Esophagus muscularis mucosa (tissue), 4 donors: Measurements from ENCODE around the gene OVOL2. TPM values are rescaled to one million over a fixed set of nuclear protein-coding genes. Genes with fewer than 3 reads are reported as not detected.

Experiments
- DNase-seq: peaks from one replicate; pipeline ENCODE4 v3.0.0-alpha.2; 2017; ENCODE audit errors: extremely low spot score
- H3K27ac ChIP-seq, 4 donors: fragments of 200-600 bp; sonication (generic); replicated peaks in 1 of 4; 1 replicate in 3 of 4; 2 replicates in 1 of 4; pipeline ENCODE4 v1.5.1; 2016 to 2019; ENCODE audit warnings: mild to moderate bottlenecking in 1 of 4
- H3K27me3 ChIP-seq, 4 donors: fragments of 200-600 bp; sonication (generic); one replicate each; pipeline versions ENCODE4 v1.5.1 to v1.6.0; 2016 to 2019
- H3K36me3 ChIP-seq, 4 donors: fragments of 200-600 bp; sonication (generic); one replicate each; pipeline ENCODE4 v1.5.1; 2016 to 2019
- H3K4me1 ChIP-seq, 4 donors: fragments of 200-600 bp; sonication (generic); one replicate each; pipeline ENCODE4 v1.5.1; 2016 to 2019
- H3K4me3 ChIP-seq, 4 donors: fragments of 200-600 bp; sonication (generic); 1 replicate in 2 of 4; 2 replicates in 2 of 4; pipeline ENCODE4 v1.5.1; 2016 to 2019; ENCODE audit warnings: mild to moderate bottlenecking in 4 of 4, moderate library complexity in 1 of 4
- H3K9me3 ChIP-seq, 4 donors: fragments of 200-600 bp; sonication (generic); 1 replicate in 3 of 4; 2 replicates in 1 of 4; pipeline ENCODE4 v1.5.1; 2016 to 2019
- CTCF ChIP-seq, 3 experiments: fragments of 200-600 bp in 2 of 3; fragments of 450-650 bp in 1 of 3; sonication (generic) in 2 of 3; IDR thresholded peaks; one replicate each; pipeline ENCODE4 v1.5.1; 2017 to 2019; ENCODE audit warnings: antibody characterized with exemption in 3 of 3, mild to moderate bottlenecking in 2 of 3, moderate library complexity in 1 of 3
- EP300 ChIP-seq: sonication (generic); formaldehyde crosslinking; IDR thresholded peaks from one replicate; pipeline ENCODE4 v1.6.1; 2017; ENCODE audit warnings: antibody characterized with exemption
- POLR2A ChIP-seq: fragments of 450-650 bp; IDR thresholded peaks from one replicate; pipeline ENCODE4 v1.6.1; 2017; ENCODE audit warnings: antibody characterized with exemption, moderate library complexity, mild to moderate bottlenecking, low read depth
- POLR2AphosphoS5 ChIP-seq, 2 donors: sonication (generic); formaldehyde crosslinking; IDR thresholded peaks; one replicate each; pipeline ENCODE4 v1.6.1; 2017; ENCODE audit warnings: antibody characterized with exemption in 2 of 2
- WGBS: methylation state at CpG from one replicate; pipeline ENCODE4 v1.1.5; 2018; 5-methylcytosine and 5-hydroxymethylcytosine counted together
- intact Hi-C: fragments of 100-400 bp; cut with DNase I; formaldehyde crosslinking; loops from one replicate; pipeline ENCODE4 v1.15.1; 2023
- total RNA-seq, 4 donors: library from RNA; depleted of rRNA; stranded (reverse); fragments of >200 nt; gene quantifications; one replicate each; pipeline versions ENCODE4 v1.1.0 to v1.2.1, GENCODE V29; 2016

Gene OVOL2
- total RNA-seq, 4 donors from 2014 or later, result not detected

- peak overlapping the region; percentile 75 to 86 (median 83) for H3K27ac ChIP-seq
- H3K27me3 ChIP-seq, result no peaks in the 10 kb centered on the region
- 71% methylated on average over 21 of the region's 21 CpGs for WGBS
- TF ChIP-seq EP300 (no peak), POLR2AphosphoS5 (IDR thresholded peaks at IDR 0.05) (no peak), CTCF (IDR thresholded peaks at IDR 0.05) (no peak), POLR2A (no peak)
- H3K36me3 ChIP-seq, result no peaks in the 10 kb centered on the region
- peaks cover 8 to 66% (median 62%) of the 10 kb centered on the region in 4 donors for H3K4me1 ChIP-seq
- intact Hi-C loops, result no loop called here
- DNase-seq, result no peak
- H3K4me3 ChIP-seq, result no peak overlapping the region
- H3K9me3 ChIP-seq, result no peaks in the 10 kb centered on the region
Observed at GRCh38 chr20:18005170-18005989, 52.3 kb downstream of the OVOL2 start.

GRCh38 chr20:18004384-18005031, 53.2 kb downstream of the OVOL2 start:
- whole genome bisulfite sequencing, result 58% methylated on average over 8 of the region's 8 CpGs

GRCh38 chr20:18003897-18004296, 53.8 kb downstream of the OVOL2 start:
- H3K27ac ChIP-seq, result peak overlapping the region; percentile 75 to 86 (median 83)
- 67% methylated on average over 5 of the region's 5 CpGs for WGBS
- H3K4me1 ChIP-seq, result peaks cover 8 to 66% (median 62%) of the 10 kb centered on the region in 4 donors
- no peaks in the 10 kb centered on the region for H3K27me3 ChIP-seq
- no peaks in the 10 kb centered on the region for H3K36me3 ChIP-seq
- intact Hi-C loops, result no loop called here
- TF ChIP-seq POLR2AphosphoS5 (IDR thresholded peaks at IDR 0.05) (no peak), EP300 (no peak), CTCF (IDR thresholded peaks at IDR 0.05) (no peak), POLR2A (no peak)
- H3K4me3 ChIP-seq, result no peak overlapping the region
- no peaks in the 10 kb centered on the region for H3K9me3 ChIP-seq
- DNase-seq, result no peak

More at GRCh38 chr20:18004384-18005031, 53.2 kb downstream of the OVOL2 start:
- no peaks in the 10 kb centered on the region for H3K9me3 ChIP-seq
- peak overlapping the region; percentile 75 to 86 (median 83) for H3K27ac ChIP-seq
- H3K36me3 ChIP-seq, result no peaks in the 10 kb centered on the region
- H3K4me1 ChIP-seq, result peaks cover 8 to 66% (median 62%) of the 10 kb centered on the region in 4 donors
- TF ChIP-seq POLR2AphosphoS5 (IDR thresholded peaks at IDR 0.05) (peak; percentile 57 to 83), EP300 (peak; percentile 33), POLR2A (no peak), CTCF (IDR thresholded peaks at IDR 0.05) (no peak)
- DNase-seq, result no peak
- no peak overlapping the region for H3K4me3 ChIP-seq
- intact Hi-C loops, result no loop called here
- no peaks in the 10 kb centered on the region for H3K27me3 ChIP-seq

- no peaks in the 10 kb centered on the region for H3K36me3 ChIP-seq
- intact Hi-C loops, result no loop called here
- 63% methylated on average over 7 of the region's 10 CpGs for WGBS
- H3K4me1 ChIP-seq, result peaks cover 0 to 48% (median 44%) of the 10 kb centered on the region in 4 donors
- no peak overlapping the region for H3K4me3 ChIP-seq
- DNase-seq, result peak; percentile 94
- H3K27me3 ChIP-seq, result no peaks in the 10 kb centered on the region
- H3K27ac ChIP-seq, result peak overlapping the region; percentile 68 to 79 (median 74)
- no peaks in the 10 kb centered on the region for H3K9me3 ChIP-seq
- TF ChIP-seq POLR2AphosphoS5 (IDR thresholded peaks at IDR 0.05) (peak; percentile 71 to 91), CTCF (IDR thresholded peaks at IDR 0.05) (no peak), EP300 (no peak)
Observed at GRCh38 chr20:18001131-18001921, 56.4 kb downstream of the OVOL2 start.
